Activated B cell treated with CpG ODN at 0.5 μM for 24 hours (primary cell): Measurements from ENCODE around the gene PPFIA1. TPM values are rescaled to one million over a fixed set of nuclear protein-coding genes. Genes with fewer than 3 reads are reported as not detected.

Experiments
- ATAC-seq: fragments of 200-7000 bp; cut with Tn5 transposase; one replicate; pipeline ENCODE4 v1.10.0; 2021; ENCODE audit warnings: low read depth, mild to moderate bottlenecking, moderate library complexity
- CTCF ChIA-PET: fragments of 350-600 bp; sonication (Branson Sonifier 250); formaldehyde crosslinking; loops from one replicate; lab custom pipeline; 2021; ENCODE audit warnings: antibody characterized with exemption; lab: Charles Lee
- POLR2A ChIA-PET: fragments of 350-600 bp; sonication (Branson Sonifier 250); formaldehyde crosslinking; loops from one replicate; lab custom pipeline; 2021; ENCODE audit warnings: antibody characterized with exemption; lab: Charles Lee
- DNase-seq: peaks from one replicate; pipeline ENCODE4 v3.0.0; 2022
- H3K27ac Mint-ChIP-seq: one replicate; pipeline ENCODE4 v1.8.0; 2020; ENCODE audit warnings: mixed read lengths
- H3K27me3 Mint-ChIP-seq: one replicate; pipeline ENCODE4 v1.8.0; 2021; ENCODE audit warnings: mixed read lengths
- H3K36me3 Mint-ChIP-seq: one replicate; pipeline ENCODE4 v1.8.0; 2021; ENCODE audit warnings: low read depth, mixed read lengths
- H3K4me1 Mint-ChIP-seq: one replicate; pipeline ENCODE4 v1.8.0; 2021; ENCODE audit warnings: mixed read lengths
- H3K4me3 Mint-ChIP-seq: one replicate; pipeline ENCODE4 v1.8.0; 2020; ENCODE audit warnings: mild to moderate bottlenecking, mixed read lengths
- H3K9me3 Mint-ChIP-seq: one replicate; pipeline ENCODE4 v1.8.0; 2020; ENCODE audit warnings: mixed read lengths
- CTCF ChIP-seq: fragments of 200-600 bp; IDR thresholded peaks from one replicate; pipeline ENCODE4 v1.8.0; 2022; ENCODE audit warnings: antibody characterized with exemption, mild to moderate bottlenecking
- intact Hi-C: fragments of 100-400 bp; cut with micrococcal nuclease; formaldehyde crosslinking; loops from one replicate; pipeline ENCODE4 v1.15.1; 2024
- total RNA-seq: library from RNA; stranded (reverse); gene quantifications from 2 replicates; pipeline ENCODE4 v1.2.3, GENCODE V29; 2022

PPFIA1 gene
- total RNA-seq, 1 donor from 2014 or later: 53.3 TPM

DNA sequence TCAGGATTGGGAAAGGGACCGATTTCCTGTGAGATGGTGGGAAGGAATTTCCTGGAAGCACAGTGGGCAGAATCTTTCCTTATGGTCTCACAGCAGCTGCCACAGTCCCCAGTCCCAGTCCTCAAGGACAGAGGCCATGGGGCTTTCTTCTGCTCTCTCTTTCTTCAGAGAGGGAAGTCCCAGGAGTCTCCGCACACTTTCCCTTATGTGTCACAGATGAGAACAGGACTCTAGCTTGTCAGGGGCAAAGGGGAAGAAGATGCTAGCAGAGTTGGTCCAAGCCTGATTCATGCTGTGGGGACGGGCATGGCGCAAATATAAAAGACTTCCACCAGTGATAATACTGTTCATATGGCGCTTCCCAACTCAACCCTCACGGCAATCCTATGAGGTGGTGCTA lies 7.5 kb upstream of the PPFIA1 start:
- Mint-ChIP-seq H3K36me3 (no peaks in the 10 kb centered on the region), H3K4me1 (peaks cover 7% of the 10 kb centered on the region), H3K9me3 (no peaks in the 10 kb centered on the region), H3K4me3 (no peak overlapping the region), H3K27ac (no peak overlapping the region), H3K27me3 (peaks cover 13% of the 10 kb centered on the region)
- intact Hi-C loops: no loop called here
- DNase-seq (no peak), ATAC-seq (no peak)
- ChIA-PET CTCF (no interaction called here), POLR2A (no interaction called here)
- TF ChIP-seq CTCF: no peak

DNA sequence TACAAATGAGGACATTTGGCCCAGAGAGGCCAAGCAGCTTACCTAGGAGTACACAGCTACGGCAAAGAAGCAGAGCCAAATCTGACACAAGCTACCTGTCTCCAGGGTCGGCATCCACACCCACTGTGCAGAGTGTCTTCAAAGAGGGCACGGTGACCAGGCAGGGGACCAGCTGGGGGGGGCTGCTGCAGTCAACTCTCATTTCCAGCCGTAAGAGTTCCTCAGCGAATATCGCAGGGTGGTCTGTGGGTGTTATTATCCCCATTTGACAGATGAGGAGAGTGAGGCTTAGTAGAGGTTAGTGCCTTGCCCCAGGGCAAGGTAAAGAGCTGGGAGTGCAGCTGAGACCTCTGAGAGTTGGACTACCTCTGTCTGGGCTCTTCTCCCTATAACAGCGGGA lies 7.1 kb upstream of the PPFIA1 start:
- Mint-ChIP-seq H3K27me3 (peaks cover 13% of the 10 kb centered on the region), H3K9me3 (no peaks in the 10 kb centered on the region), H3K36me3 (no peaks in the 10 kb centered on the region), H3K4me1 (peaks cover 7% of the 10 kb centered on the region), H3K27ac (no peak overlapping the region), H3K4me3 (no peak overlapping the region)
- intact Hi-C loops: no loop called here
- TF ChIP-seq CTCF: no peak
- CTCF ChIA-PET: no interaction called here
- DNase-seq (no peak), ATAC-seq (no peak)
- POLR2A ChIA-PET: no interaction called here

DNA sequence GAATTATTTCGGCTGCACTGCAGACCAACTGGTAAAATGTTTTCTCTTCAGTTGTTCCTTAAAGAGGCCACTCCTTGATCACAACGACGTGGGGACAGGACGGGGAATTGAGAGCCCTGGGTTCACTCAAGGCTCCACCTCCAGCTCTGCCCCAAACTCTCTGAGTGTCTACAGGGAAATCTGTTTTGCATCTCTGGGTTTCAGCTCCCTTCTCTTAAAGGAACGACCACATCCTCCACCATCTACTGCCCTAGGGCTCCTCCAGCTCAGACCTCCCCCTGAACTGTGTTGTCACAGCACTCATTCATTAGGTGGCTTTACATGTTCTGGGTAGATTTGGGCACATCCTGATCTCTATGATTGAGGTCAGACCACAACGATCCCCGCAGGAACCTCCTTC lies 5.1 kb upstream of the PPFIA1 start:
- intact Hi-C loops: no loop called here
- no peak for TF ChIP-seq CTCF
- Mint-ChIP-seq H3K36me3 (no peaks in the 10 kb centered on the region), H3K4me1 (peaks cover 12% of the 10 kb centered on the region), H3K9me3 (no peaks in the 10 kb centered on the region), H3K4me3 (peak overlapping the region; percentile 44), H3K27me3 (peaks cover 15% of the 10 kb centered on the region), H3K27ac (no peak overlapping the region)
- ChIA-PET CTCF (interaction anchor here (0.6 to 0.7 kb wide), 2 partner anchors 32 to 70 kb away, joined by 3 to 5 read pairs; no protein-coding TSS in a partner anchor), POLR2A (no interaction called here)
- no peak for DNase-seq
- ATAC-seq: peak; percentile 43

GRCh38 chr11:70267405-70267950 lies 3.0 kb upstream of the PPFIA1 start:
- intact Hi-C loops: no loop called here
- Mint-ChIP-seq H3K9me3 (no peaks in the 10 kb centered on the region), H3K36me3 (peaks cover 3% of the 10 kb centered on the region), H3K4me3 (no peak overlapping the region), H3K4me1 (peaks cover 22% of the 10 kb centered on the region), H3K27ac (no peak overlapping the region), H3K27me3 (peaks cover 15% of the 10 kb centered on the region)
- POLR2A ChIA-PET: no interaction called here
- ATAC-seq (no peak), DNase-seq (no peak)
- CTCF ChIA-PET: no interaction called here
- TF ChIP-seq CTCF: no peak

DNA sequence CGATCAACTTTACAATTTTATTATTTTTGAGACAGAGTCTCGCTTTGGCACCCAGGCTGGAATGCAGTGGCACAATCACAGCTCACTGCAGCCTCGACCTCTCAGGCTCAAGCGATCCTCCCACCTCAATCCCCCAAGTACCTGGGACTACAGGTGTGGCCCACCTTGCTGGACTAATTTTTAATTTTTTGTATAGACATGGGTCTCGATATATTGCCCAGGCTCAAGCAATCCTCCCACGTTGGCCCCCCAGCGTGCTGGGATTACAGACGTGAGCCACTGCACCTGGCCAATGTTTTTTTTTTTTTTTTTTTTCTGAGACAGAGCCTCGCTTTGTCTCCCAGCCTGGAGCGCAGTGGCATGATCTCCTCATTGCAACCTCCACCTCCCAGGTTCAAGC lies 2.0 kb upstream of the PPFIA1 start:
- H3K4me3 Mint-ChIP-seq: no peak overlapping the region
- peaks cover 15% of the 10 kb centered on the region for H3K27me3 Mint-ChIP-seq
- no peak for TF ChIP-seq CTCF
- ChIA-PET CTCF (no interaction called here), POLR2A (no interaction called here)
- H3K27ac Mint-ChIP-seq: no peak overlapping the region
- H3K9me3 Mint-ChIP-seq: no peaks in the 10 kb centered on the region
- peaks cover 12% of the 10 kb centered on the region for H3K36me3 Mint-ChIP-seq
- H3K4me1 Mint-ChIP-seq: peaks cover 27% of the 10 kb centered on the region
- ATAC-seq: no peak
- no peak for DNase-seq
- intact Hi-C loops: no loop called here
